ENCODE measurements around the gene NDE1. TPM values are rescaled to one million over a fixed set of nuclear protein-coding genes. Genes with fewer than 3 reads are reported as not detected.

NDE1 gene
- polyA plus RNA-seq (2012; ENCODE audit: insufficient read depth, insufficient read length, low read depth), result 11.3 TPM

DNA sequence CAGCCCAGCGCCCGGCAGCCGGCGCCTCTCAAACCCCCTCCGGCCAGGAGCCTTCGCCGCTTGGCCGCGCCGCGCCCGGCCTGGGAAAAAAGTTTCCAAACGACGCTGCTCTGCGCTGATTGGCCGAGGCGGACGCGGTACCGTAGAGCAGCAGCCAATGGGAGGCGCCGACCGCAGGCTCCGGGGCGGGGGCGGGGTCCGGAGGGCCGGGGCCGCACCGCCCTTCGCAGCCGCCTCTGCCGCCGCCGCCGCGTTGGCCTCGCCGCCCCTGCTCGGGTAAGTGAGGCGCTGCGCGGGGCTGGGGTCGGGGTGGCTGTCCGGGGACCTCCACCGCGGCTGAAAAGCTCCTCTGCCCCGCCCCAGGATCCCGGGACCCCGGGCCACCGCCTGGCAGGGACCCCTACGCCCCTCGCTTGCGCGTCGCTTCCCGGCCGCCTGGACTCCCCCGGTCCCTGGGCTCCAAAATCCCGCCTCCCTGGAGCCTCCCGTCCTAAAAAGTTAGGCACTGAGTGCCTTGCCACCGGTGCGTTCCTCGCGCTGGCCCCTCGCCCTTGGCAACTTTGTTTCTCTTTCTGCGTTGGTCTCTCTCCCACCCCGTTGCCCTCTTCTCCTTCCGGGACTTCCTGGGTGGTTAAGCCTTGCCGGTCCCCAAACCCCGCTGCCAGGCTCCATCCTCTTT is at the start of gene NDE1:
Gene NDE1 (plus strand): TSS at position 227 of the 679 bp plus-strand sequence. CDS start 14,534 bp downstream, outside the sequence.
- H3K27me3 ChIP-seq, result no peaks in the 10 kb centered on the region
- DNase-seq, result peak; percentile 95
- H3K36me3 ChIP-seq, result peaks cover 1% of the 10 kb centered on the region
- H3K4me3 ChIP-seq (ENCODE audit: low read depth, low read length), result peak within 1 kb of the TSS; percentile 95
- no peaks in the 10 kb centered on the region for H3K4me1 ChIP-seq
- H3K9me3 ChIP-seq, result no peaks in the 10 kb centered on the region
- TF ChIP-seq, protein P1, sequence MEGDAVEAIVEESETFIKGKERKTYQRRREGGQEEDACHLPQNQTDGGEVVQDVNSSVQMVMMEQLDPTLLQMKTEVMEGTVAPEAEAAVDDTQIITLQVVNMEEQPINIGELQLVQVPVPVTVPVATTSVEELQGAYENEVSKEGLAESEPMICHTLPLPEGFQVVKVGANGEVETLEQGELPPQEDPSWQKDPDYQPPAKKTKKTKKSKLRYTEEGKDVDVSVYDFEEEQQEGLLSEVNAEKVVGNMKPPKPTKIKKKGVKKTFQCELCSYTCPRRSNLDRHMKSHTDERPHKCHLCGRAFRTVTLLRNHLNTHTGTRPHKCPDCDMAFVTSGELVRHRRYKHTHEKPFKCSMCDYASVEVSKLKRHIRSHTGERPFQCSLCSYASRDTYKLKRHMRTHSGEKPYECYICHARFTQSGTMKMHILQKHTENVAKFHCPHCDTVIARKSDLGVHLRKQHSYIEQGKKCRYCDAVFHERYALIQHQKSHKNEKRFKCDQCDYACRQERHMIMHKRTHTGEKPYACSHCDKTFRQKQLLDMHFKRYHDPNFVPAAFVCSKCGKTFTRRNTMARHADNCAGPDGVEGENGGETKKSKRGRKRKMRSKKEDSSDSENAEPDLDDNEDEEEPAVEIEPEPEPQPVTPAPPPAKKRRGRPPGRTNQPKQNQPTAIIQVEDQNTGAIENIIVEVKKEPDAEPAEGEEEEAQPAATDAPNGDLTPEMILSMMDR (IDR thresholded peaks at IDR 0.05; ENCODE audit: low read depth, low read length), result no peak

GRCh38 chr16:15601212-15601879 is 48.7 kb upstream of the NDE1 start:
- DNase-seq, result no peak
- Histone ChIP-seq H3K4me3 (ENCODE audit: low read depth, low read length) (no peak overlapping the region), H3K9me3 (no peaks in the 10 kb centered on the region), H3K36me3 (peaks cover 47% of the 10 kb centered on the region), H3K4me1 (no peaks in the 10 kb centered on the region), H3K27me3 (no peaks in the 10 kb centered on the region)
- TF ChIP-seq, protein P1 (IDR thresholded peaks at IDR 0.05; ENCODE audit: low read depth, low read length), result no peak

- DNase-seq, result no peak
- H3K27me3 ChIP-seq, result no peaks in the 10 kb centered on the region
- H3K4me1 ChIP-seq, result no peaks in the 10 kb centered on the region
- H3K4me3 ChIP-seq (ENCODE audit: low read depth, low read length), result no peak overlapping the region
- no peaks in the 10 kb centered on the region for H3K9me3 ChIP-seq
- H3K36me3 ChIP-seq, result peaks cover 42% of the 10 kb centered on the region
- TF ChIP-seq, protein P1 (IDR thresholded peaks at IDR 0.05; ENCODE audit: low read depth, low read length), result no peak
These were observed 47.6 kb upstream of the NDE1 start for GRCh38 chr16:15602285-15603044.

DNA sequence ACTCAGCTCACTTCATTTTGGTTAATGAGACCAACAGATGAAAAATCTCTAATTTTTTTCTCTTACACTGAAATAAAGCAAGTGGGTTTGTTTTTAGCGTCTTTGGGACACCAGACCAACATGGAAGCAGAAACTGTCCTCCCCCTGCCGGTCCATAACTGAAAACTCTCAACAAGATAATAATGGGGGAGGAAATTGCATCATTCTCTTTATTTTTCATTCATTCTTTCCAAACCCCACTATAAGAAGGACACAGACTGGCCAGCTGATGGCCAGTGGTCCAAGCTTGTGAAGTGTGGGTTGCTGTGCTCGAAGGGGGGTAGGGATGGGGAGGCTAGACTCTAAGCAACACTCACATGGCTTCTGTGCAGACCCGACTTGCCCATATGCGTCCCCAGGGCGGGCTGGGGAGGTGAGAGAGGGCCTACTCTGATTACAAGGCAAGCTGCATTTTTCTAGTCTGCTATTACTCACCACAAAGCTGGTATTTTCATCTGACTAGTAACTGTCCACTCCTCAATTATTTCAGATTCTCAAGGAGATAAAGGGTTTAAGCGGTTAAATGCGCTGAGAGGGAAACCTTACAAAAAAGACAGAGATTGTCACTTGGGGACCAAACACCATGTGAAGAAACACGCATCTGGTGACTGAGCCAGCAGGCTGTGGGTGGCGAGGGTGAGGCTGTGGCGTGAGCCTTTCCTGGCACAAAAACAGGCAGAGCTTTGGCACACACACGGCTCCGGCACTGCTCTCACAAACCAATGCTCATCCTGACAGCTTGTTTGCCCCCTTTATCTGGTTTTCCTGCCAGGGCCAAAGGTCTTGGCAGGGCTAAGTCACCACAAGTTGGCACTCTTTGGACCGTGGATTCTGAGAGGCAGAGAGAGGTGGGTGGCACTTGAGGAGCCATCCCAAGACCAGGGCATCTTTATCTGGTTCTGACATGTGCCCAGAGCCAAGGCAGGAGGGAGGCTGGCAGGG is 45.3 kb upstream of the NDE1 start:
- DNase-seq, result no peak
- Histone ChIP-seq H3K27me3 (no peaks in the 10 kb centered on the region), H3K9me3 (no peaks in the 10 kb centered on the region), H3K36me3 (peaks cover 49% of the 10 kb centered on the region), H3K4me1 (no peaks in the 10 kb centered on the region), H3K4me3 (ENCODE audit: low read depth, low read length) (no peak overlapping the region)
- TF ChIP-seq, protein P1 (IDR thresholded peaks at IDR 0.05; ENCODE audit: low read depth, low read length), result no peak

- H3K36me3 ChIP-seq, result peaks cover 39% of the 10 kb centered on the region
- DNase-seq, result no peak
- TF ChIP-seq, protein P1 (IDR thresholded peaks at IDR 0.05; ENCODE audit: low read depth, low read length), result no peak
- H3K4me3 ChIP-seq (ENCODE audit: low read depth, low read length), result no peak overlapping the region
- H3K9me3 ChIP-seq, result no peaks in the 10 kb centered on the region
- H3K27me3 ChIP-seq, result no peaks in the 10 kb centered on the region
- no peaks in the 10 kb centered on the region for H3K4me1 ChIP-seq
These were observed 44.1 kb upstream of the NDE1 start for GRCh38 chr16:15605839-15606517.
